Gastrocnemius medialis (tissue), 4 donors: ENCODE data around the gene SOX11. TPM values are rescaled to one million over a fixed set of nuclear protein-coding genes. Genes with fewer than 3 reads are reported as not detected.

Experiments
- ATAC-seq, 2 donors: fragments of 150-250 bp; one replicate each; pipeline ENCODE4 v1.9.1; 2016
- DNase-seq, 2 donors: peaks; one replicate each; pipeline ENCODE4 v3.0.0-alpha.2; 2019
- H3K27ac ChIP-seq, 4 donors: fragments of 200-600 bp; sonication (generic); 1 replicate in 1 of 4; 2 replicates in 3 of 4; pipeline ENCODE4 v1.5.1; 2016 to 2018; ENCODE audit warnings: mild to moderate bottlenecking in 2 of 4, moderate library complexity in 1 of 4
- H3K27me3 ChIP-seq, 3 donors: fragments of 200-600 bp; sonication (generic) in 2 of 3; 1 replicate in 1 of 3; 2 replicates in 2 of 3; pipeline versions ENCODE4 v1.5.1 to v1.6.0; 2016 to 2019; ENCODE audit warnings: mild to moderate bottlenecking in 1 of 3, moderate library complexity in 1 of 3
- H3K36me3 ChIP-seq, 2 donors: fragments of 200-600 bp; sonication (generic) in 1 of 2; one replicate each; pipeline ENCODE4 v1.5.1; 2017 to 2018
- H3K4me1 ChIP-seq, 2 donors: fragments of 200-600 bp; sonication (generic) in 1 of 2; one replicate each; pipeline ENCODE4 v1.5.1; 2016 to 2017; ENCODE audit warnings: mild to moderate bottlenecking in 2 of 2
- H3K4me3 ChIP-seq, 4 donors: fragments of 200-600 bp; sonication (generic) in 3 of 4; 1 replicate in 1 of 4; 2 replicates in 3 of 4; pipeline ENCODE4 v1.5.1; 2016 to 2019; ENCODE audit warnings: mild to moderate bottlenecking in 2 of 4
- H3K9me3 ChIP-seq, 3 donors: fragments of 200-600 bp; sonication (generic) in 2 of 3; 1 replicate in 1 of 3; 2 replicates in 2 of 3; pipeline ENCODE4 v1.5.1; 2016 to 2019
- POLR2A ChIP-seq, 2 donors: fragments of 450-650 bp; IDR thresholded peaks; one replicate each; pipeline ENCODE4 v1.6.1; 2017; ENCODE audit warnings: antibody characterized with exemption in 2 of 2, mild to moderate bottlenecking in 2 of 2, moderate library complexity in 2 of 2
- in situ Hi-C, 4 donors: fragments of 200-750 bp; cut with MboI; loops; one replicate each; pipeline versions ENCODE4 v1.15.0 to v1.8.0; 2017; ENCODE audit warnings: low sequenced_read_pairs in 4 of 4
- intact Hi-C: fragments of 100-400 bp; cut with DNase I; formaldehyde crosslinking; loops from one replicate; pipeline ENCODE4 v1.15.1; 2023; ENCODE audit warnings: low total_unique reads
- total RNA-seq, 4 donors: library from RNA; depleted of rRNA; stranded (reverse); fragments of >200 nt; gene quantifications; one replicate each; pipeline versions ENCODE4 v1.1.0 to v1.2.3, GENCODE V29; 2016
- TF ChIP-seq, protein P1 (sequence below), 5 experiments: fragments of 450-650 bp in 3 of 5; fragments of 200-600 bp in 2 of 5; sonication (generic) in 2 of 5; IDR thresholded peaks in 4 of 5; conservative IDR thresholded peaks in 1 of 5; 1 replicate in 4 of 5; 2 replicates in 1 of 5; pipeline ENCODE4 v1.5.1; 2016 to 2019; ENCODE audit warnings: antibody characterized with exemption in 5 of 5, mild to moderate bottlenecking in 3 of 5, moderate library complexity in 3 of 5

Gene SOX11
- total RNA-seq, 4 donors from 2014 or later: not detected

- no peak overlapping the region for H3K27ac ChIP-seq
- no peaks in the 10 kb centered on the region for H3K9me3 ChIP-seq
- peaks cover 0 to 4% of the 10 kb centered on the region in 2 donors for H3K4me1 ChIP-seq
- no peak overlapping the region for H3K4me3 ChIP-seq
- peaks cover 2 to 8% (median 6%) of the 10 kb centered on the region in 3 donors for H3K27me3 ChIP-seq
- TF ChIP-seq, protein P1, sequence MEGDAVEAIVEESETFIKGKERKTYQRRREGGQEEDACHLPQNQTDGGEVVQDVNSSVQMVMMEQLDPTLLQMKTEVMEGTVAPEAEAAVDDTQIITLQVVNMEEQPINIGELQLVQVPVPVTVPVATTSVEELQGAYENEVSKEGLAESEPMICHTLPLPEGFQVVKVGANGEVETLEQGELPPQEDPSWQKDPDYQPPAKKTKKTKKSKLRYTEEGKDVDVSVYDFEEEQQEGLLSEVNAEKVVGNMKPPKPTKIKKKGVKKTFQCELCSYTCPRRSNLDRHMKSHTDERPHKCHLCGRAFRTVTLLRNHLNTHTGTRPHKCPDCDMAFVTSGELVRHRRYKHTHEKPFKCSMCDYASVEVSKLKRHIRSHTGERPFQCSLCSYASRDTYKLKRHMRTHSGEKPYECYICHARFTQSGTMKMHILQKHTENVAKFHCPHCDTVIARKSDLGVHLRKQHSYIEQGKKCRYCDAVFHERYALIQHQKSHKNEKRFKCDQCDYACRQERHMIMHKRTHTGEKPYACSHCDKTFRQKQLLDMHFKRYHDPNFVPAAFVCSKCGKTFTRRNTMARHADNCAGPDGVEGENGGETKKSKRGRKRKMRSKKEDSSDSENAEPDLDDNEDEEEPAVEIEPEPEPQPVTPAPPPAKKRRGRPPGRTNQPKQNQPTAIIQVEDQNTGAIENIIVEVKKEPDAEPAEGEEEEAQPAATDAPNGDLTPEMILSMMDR (IDR thresholded peaks at IDR 0.05 in 4 of 5, conservative IDR thresholded peaks at IDR 0.05 in 1 of 5): no peak
- no peak for TF ChIP-seq POLR2A (IDR thresholded peaks at IDR 0.05)
- H3K36me3 ChIP-seq: no peaks in the 10 kb centered on the region
- ATAC-seq: no peak
- intact Hi-C loops: no loop called here
- DNase-seq: no peak
- in situ Hi-C loops: no loop called here
Observed at GRCh38 chr2:5722236-5722635, 30.1 kb downstream of the SOX11 start.

GRCh38 chr2:5723791-5724735 is 31.9 kb downstream of the SOX11 start:
- Histone ChIP-seq H3K4me3 (no peak overlapping the region), H3K27me3 (peaks cover 0 to 6% (median 0%) of the 10 kb centered on the region in 3 donors), H3K27ac (no peak overlapping the region), H3K4me1 (peaks cover 0 to 4% of the 10 kb centered on the region in 2 donors), H3K9me3 (no peaks in the 10 kb centered on the region), H3K36me3 (no peaks in the 10 kb centered on the region)
- ATAC-seq: no peak
- no peak for DNase-seq
- TF ChIP-seq, protein P1 (IDR thresholded peaks at IDR 0.05 in 4 of 5, conservative IDR thresholded peaks at IDR 0.05 in 1 of 5): no peak
- no peak for TF ChIP-seq POLR2A (IDR thresholded peaks at IDR 0.05)
- intact Hi-C loops: no loop called here
- in situ Hi-C loops: no loop called here

DNA sequence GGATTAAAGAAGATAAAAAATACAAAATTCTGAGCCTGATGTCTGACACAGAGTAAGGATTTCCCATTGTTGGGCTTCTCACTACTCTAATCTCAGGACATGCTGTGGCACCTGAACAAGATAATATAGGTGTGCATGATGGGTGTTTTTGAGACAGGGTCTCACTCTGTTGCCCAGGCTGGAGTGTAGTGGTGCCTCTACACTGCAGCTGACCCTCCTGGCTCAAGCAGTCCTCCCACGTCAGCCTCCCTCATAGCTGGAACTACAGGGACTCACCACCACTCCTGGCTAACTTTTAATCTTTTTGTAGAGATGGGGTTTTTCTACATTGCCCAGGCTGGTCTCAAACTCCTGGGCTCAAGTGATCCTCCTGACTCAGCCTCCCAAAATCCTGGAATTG is 32.9 kb downstream of the SOX11 start:
- no peaks in the 10 kb centered on the region for H3K9me3 ChIP-seq
- peaks cover 0 to 6% (median 0%) of the 10 kb centered on the region in 3 donors for H3K27me3 ChIP-seq
- TF ChIP-seq POLR2A (IDR thresholded peaks at IDR 0.05): no peak
- TF ChIP-seq, protein P1 (IDR thresholded peaks at IDR 0.05 in 4 of 5, conservative IDR thresholded peaks at IDR 0.05 in 1 of 5): no peak
- H3K4me3 ChIP-seq: no peak overlapping the region
- no peak for DNase-seq
- in situ Hi-C loops (no loop called here), intact Hi-C loops (no loop called here)
- no peaks in the 10 kb centered on the region for H3K36me3 ChIP-seq
- H3K27ac ChIP-seq: no peak overlapping the region
- ATAC-seq: no peak
- peaks cover 0 to 4% of the 10 kb centered on the region in 2 donors for H3K4me1 ChIP-seq

- peak overlapping the region in 3 of 4 donors; percentile 20 to 38 (median 28) for H3K4me3 ChIP-seq
- in situ Hi-C loops (no loop called here), intact Hi-C loops (no loop called here)
- no peak overlapping the region for H3K27ac ChIP-seq
- no peak for DNase-seq
- H3K9me3 ChIP-seq: no peaks in the 10 kb centered on the region
- H3K27me3 ChIP-seq: peaks cover 0 to 6% (median 0%) of the 10 kb centered on the region in 3 donors
- TF ChIP-seq POLR2A (IDR thresholded peaks at IDR 0.05): no peak
- TF ChIP-seq, protein P1 (IDR thresholded peaks at IDR 0.05 in 4 of 5, conservative IDR thresholded peaks at IDR 0.05 in 1 of 5): no peak
- H3K4me1 ChIP-seq: peaks cover 0 to 4% of the 10 kb centered on the region in 2 donors
- H3K36me3 ChIP-seq: no peaks in the 10 kb centered on the region
- ATAC-seq: no peak
Observed at GRCh38 chr2:5725794-5726463, 33.7 kb downstream of the SOX11 start.
